ENCODE measurements around the gene C3orf18. TPM values are rescaled to one million over a fixed set of nuclear protein-coding genes. Genes with fewer than 3 reads are reported as not detected.
A peak's percentile ranks its signal among the peaks of the same experiment; 100 is the strongest.

C3orf18 gene
- total RNA-seq, 4 donors from 2014 or later, result 1.3 to 3.7 (median 2.2) TPM

- WGBS, result 84% methylated on average over 9 of the region's 9 CpGs
- Histone ChIP-seq H3K36me3 (no peaks in the 10 kb centered on the region), H3K4me3 (no peak overlapping the region), H3K27ac (no peak overlapping the region), H3K4me1 (peaks cover 10% of the 10 kb centered on the region), H3K27me3 (peaks cover 4% of the 10 kb centered on the region), H3K9me3 (no peaks in the 10 kb centered on the region)
- no peak for TF ChIP-seq POLR2A (IDR thresholded peaks at IDR 0.05)
- TF ChIP-seq EP300 (IDR thresholded peaks at IDR 0.05), result no peak
- no peak for TF ChIP-seq POLR2AphosphoS5 (IDR thresholded peaks at IDR 0.05)
- TF ChIP-seq, protein P1, sequence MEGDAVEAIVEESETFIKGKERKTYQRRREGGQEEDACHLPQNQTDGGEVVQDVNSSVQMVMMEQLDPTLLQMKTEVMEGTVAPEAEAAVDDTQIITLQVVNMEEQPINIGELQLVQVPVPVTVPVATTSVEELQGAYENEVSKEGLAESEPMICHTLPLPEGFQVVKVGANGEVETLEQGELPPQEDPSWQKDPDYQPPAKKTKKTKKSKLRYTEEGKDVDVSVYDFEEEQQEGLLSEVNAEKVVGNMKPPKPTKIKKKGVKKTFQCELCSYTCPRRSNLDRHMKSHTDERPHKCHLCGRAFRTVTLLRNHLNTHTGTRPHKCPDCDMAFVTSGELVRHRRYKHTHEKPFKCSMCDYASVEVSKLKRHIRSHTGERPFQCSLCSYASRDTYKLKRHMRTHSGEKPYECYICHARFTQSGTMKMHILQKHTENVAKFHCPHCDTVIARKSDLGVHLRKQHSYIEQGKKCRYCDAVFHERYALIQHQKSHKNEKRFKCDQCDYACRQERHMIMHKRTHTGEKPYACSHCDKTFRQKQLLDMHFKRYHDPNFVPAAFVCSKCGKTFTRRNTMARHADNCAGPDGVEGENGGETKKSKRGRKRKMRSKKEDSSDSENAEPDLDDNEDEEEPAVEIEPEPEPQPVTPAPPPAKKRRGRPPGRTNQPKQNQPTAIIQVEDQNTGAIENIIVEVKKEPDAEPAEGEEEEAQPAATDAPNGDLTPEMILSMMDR (IDR thresholded peaks at IDR 0.05), result no peak
- DNase-seq (ENCODE audit: low spot score in 2 of 2), result no peak
Measured at GRCh38 chr3:50533807-50534461, 33.6 kb downstream of the C3orf18 start.

DNA sequence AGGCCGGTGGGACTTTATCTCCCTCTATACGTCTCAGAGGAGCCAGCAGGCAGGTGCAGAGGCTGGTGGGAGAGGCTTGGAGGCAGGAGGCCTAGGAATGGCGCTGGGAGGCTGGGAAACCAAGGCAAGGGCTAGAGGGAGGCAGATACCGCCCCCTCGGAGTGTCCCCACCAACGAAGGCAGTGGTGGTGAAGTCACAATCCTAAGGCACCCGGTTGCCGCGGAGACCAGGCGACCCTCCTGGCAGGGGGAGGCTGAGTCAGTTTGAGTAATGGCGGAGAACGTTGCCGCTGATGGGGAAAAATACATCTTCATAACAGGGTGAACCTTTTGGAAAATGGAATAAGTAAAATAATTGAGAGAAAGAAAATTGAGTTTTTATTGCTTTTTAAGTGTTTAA is 34.2 kb downstream of the C3orf18 start:
- Histone ChIP-seq H3K36me3 (no peaks in the 10 kb centered on the region), H3K27me3 (peaks cover 4% of the 10 kb centered on the region), H3K9me3 (no peaks in the 10 kb centered on the region), H3K4me1 (peaks cover 10% of the 10 kb centered on the region), H3K27ac (no peak overlapping the region), H3K4me3 (no peak overlapping the region)
- no peak for DNase-seq (ENCODE audit: low spot score in 2 of 2)
- TF ChIP-seq POLR2A (IDR thresholded peaks at IDR 0.05) (no peak), EP300 (IDR thresholded peaks at IDR 0.05) (no peak)
- 86% methylated on average over 13 of the region's 13 CpGs for WGBS

DNA sequence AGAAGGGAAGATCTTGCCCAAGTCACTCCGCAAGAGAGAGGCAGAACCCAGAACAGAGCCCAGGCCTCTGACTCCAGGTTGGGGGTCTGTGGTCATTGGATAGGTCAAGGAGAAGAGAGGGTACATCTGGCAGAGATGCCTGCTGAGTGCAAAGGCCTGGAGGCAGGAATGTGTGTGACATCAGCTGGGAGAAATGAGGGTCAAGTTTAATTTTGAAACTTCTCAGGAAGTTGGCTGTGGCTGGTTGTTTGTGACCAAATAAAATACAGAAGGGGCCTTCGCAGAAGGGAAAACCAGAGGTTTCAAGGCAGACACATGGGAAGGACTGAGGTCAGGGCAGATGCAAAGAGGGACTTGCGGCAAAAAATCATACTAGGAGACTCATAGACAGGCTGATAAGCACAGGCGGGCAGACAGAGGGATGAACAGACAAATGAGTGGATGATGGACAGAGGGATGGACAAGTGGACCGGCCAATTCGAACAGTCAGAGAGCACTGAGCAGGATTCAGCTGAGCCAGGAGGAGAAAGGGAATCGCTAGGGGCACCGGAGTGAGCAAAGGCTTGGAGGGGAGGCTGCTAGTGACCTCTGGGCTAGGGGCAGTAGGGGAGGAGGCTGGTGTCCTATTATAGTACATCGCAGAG is 35.4 kb downstream of the C3orf18 start:
- peaks cover 4% of the 10 kb centered on the region for H3K27me3 ChIP-seq
- no peaks in the 10 kb centered on the region for H3K36me3 ChIP-seq
- no peaks in the 10 kb centered on the region for H3K9me3 ChIP-seq
- no peak for DNase-seq (ENCODE audit: low spot score in 2 of 2)
- H3K4me3 ChIP-seq, result no peak overlapping the region
- WGBS, result 82% methylated on average over 9 of the region's 9 CpGs
- H3K27ac ChIP-seq, result no peak overlapping the region
- TF ChIP-seq, protein P1 (IDR thresholded peaks at IDR 0.05), result no peak
- no peak for TF ChIP-seq EP300 (IDR thresholded peaks at IDR 0.05)
- TF ChIP-seq POLR2AphosphoS5 (IDR thresholded peaks at IDR 0.05), result no peak
- TF ChIP-seq POLR2A (IDR thresholded peaks at IDR 0.05), result no peak
- peaks cover 10% of the 10 kb centered on the region for H3K4me1 ChIP-seq

DNA sequence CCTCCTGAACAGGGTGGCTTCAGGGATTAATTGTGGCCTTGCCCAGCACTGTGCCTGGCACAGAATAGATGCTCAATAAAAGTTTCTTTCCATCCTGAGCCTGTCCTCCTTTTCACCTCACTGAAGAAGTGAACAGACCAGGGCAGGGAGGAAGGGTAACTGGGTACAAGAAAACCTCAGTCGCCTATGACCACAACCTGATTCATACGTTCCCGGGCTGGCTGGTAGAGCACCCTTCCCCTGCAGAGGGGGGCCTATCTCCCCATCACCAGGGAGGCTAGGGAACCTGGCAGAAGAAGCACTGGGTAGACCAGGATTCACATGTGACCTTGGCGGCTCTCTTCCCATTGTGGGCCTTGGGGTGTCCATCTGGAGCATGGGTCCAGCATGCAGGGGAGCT is 36.3 kb downstream of the C3orf18 start:
- WGBS, result 89% methylated on average over 4 of the region's 4 CpGs
- Histone ChIP-seq H3K9me3 (no peaks in the 10 kb centered on the region), H3K4me3 (no peak overlapping the region), H3K27ac (no peak overlapping the region), H3K4me1 (peaks cover 10% of the 10 kb centered on the region), H3K36me3 (no peaks in the 10 kb centered on the region), H3K27me3 (peaks cover 4% of the 10 kb centered on the region)
- no peak for DNase-seq (ENCODE audit: low spot score in 2 of 2)
- no peak for TF ChIP-seq POLR2AphosphoS5 (IDR thresholded peaks at IDR 0.05)
- no peak for TF ChIP-seq POLR2A (IDR thresholded peaks at IDR 0.05)
- TF ChIP-seq, protein P1 (IDR thresholded peaks at IDR 0.05), result no peak
- no peak for TF ChIP-seq EP300 (IDR thresholded peaks at IDR 0.05)

DNA sequence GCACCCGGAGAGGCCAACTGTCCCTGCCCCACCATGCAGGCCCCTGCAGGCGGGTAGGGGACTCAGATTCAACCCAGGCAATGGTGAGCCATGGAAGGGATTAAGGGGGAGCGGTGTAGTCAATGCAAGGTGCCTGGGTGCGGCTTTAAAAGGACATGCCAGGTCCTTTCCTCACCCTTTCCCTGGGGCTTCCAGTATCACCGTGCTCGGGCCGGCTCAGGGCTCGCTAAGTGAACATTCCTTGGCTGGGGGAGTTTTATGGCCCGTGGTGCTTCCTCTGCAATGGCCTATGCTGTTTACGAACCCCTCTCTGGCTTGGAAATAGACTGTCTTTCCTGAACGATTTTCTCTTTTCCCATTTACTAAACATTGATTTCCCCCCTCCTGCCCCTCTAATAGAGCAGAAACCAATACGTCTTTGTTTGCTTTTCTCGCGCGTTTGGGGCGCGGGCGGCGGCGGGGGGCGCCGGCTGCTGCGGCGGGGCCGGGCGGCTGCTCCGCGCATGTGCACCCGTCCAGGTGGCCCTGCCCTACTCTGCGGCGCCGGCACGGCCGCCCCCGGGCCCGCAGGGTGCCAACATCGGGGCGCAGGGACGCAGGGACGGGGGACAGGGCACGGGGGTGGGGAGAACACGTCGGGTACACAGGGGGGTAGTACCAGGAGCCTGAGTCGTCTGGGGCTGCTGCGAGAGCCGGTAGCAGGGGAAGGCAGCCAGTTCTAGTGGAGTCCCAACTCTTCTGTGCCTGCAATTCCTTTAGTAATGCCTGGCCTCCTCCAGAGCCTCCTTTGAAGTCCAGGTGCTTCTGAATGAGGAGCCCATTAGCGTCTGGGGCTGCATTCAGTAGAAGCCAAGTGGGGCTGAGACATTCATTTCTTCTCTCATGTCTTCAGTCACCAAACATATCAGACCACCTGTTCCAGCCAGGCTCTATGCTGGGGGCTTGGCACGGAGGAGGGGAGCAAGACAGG is 37.3 kb downstream of the C3orf18 start:
- peaks cover 4% of the 10 kb centered on the region for H3K27me3 ChIP-seq
- H3K4me3 ChIP-seq, result peak overlapping the region; percentile 25
- no peaks in the 10 kb centered on the region for H3K36me3 ChIP-seq
- H3K4me1 ChIP-seq, result peaks cover 10% of the 10 kb centered on the region
- WGBS, result 14% methylated on average over 43 of the region's 48 CpGs
- no peaks in the 10 kb centered on the region for H3K9me3 ChIP-seq
- TF ChIP-seq POLR2AphosphoS5 (IDR thresholded peaks at IDR 0.05) (no peak), POLR2A (IDR thresholded peaks at IDR 0.05) (no peak), EP300 (IDR thresholded peaks at IDR 0.05) (no peak)
- TF ChIP-seq, protein P1 (IDR thresholded peaks at IDR 0.05), result no peak
- no peak for DNase-seq (ENCODE audit: low spot score in 2 of 2)
- H3K27ac ChIP-seq, result no peak overlapping the region
